Measurements from ENCODE around the gene CCDC30. TPM values are rescaled to one million over a fixed set of nuclear protein-coding genes. Genes with fewer than 3 reads are reported as not detected.
A peak's percentile ranks its signal among the peaks of the same experiment; 100 is the strongest.

Gene CCDC30
- total and polyA plus RNA-seq, 9 of the 15 experiments (the other 6 are each of a cell fraction or from before 2014, with no cell fraction given): 0.05 to 0.91 (median 0.24) TPM

- H3K9ac ChIP-seq (ENCODE audit: insufficient read depth in 1 of 2, low read depth in 2 of 2, low read length in 2 of 2): peak within 1 kb of the TSS; percentile 91 to 99
- peak within 1 kb of the TSS; percentile 99 for H3K4me2 ChIP-seq (ENCODE audit: insufficient read depth, low read length)
- no peaks in the 10 kb centered on the region for H3K27me3 ChIP-seq (ENCODE audit: control insufficient read depth in 2 of 2, insufficient read depth in 2 of 2, low read length in 2 of 2)
- H3K4me1 ChIP-seq (replicated peaks in 1 of 2; ENCODE audit: control insufficient read depth in 2 of 2, insufficient read depth in 2 of 2, low read length in 2 of 2): peaks cover 0 to 16% of the 10 kb centered on the region in 2 experiments
- TSS peak; percentile 71 for BruUV-seq (replicated peaks)
- no peaks in the 10 kb centered on the region for H3K9me1 ChIP-seq (ENCODE audit: control insufficient read depth, insufficient read depth, low read length)
- ATAC-seq: peak; percentile 99
- peak; percentile 93 for FAIRE-seq
- no peaks in the 10 kb centered on the region for H3K9me3 ChIP-seq (replicated peaks; ENCODE audit: control insufficient read depth, insufficient read depth, low read depth, low read length)
- intact Hi-C loops (cut with micrococcal nuclease) (loop anchor here (1.0 kb wide), 1 partner anchor 24 kb away; the partner anchor contains the start of gene YBX1), in situ Hi-C loops (cut with MboI) (no loop called here)
- peak within 1 kb of the TSS; percentile 58 for H3K4me3 ChIP-seq
- peaks cover 40% of the 10 kb centered on the region for H3K36me3 ChIP-seq (ENCODE audit: control insufficient read depth, insufficient read depth, low read length)
- WGBS (ENCODE audit: insufficient coverage, low coverage, missing lambda C conversion rate): 2% methylated on average over 53 of the region's 53 CpGs
- peak; percentile 95 to 98 (median 96) for DNase-seq (ENCODE audit: extremely low read depth in 1 of 4, low spot score in 3 of 4)
- CTCF ChIA-PET (ENCODE audit: low intra/inter-chr PET ratio): interaction anchor here (0.5 kb wide), 1 partner anchor 38 kb away, joined by 7 read pairs; no protein-coding TSS in a partner anchor
- POLR2A ChIA-PET: interaction anchor here (0.5 to 2.7 kb wide), 18 partner anchors 8 to 1522 kb away, joined by 3 to 27 read pairs (median 3); partner anchors contain the start of gene YBX1
- peak within 1 kb of the TSS; percentile 98 for H2AFZ ChIP-seq (ENCODE audit: low read depth, low read length)
- H3K27ac ChIP-seq (ENCODE audit: extremely low read depth, low read depth, low read length): peak within 1 kb of the TSS; percentile 86
- no peaks in the 10 kb centered on the region for H4K20me1 ChIP-seq (replicated peaks; ENCODE audit: control insufficient read depth, insufficient read depth, low read length)
- H3K79me2 ChIP-seq (ENCODE audit: control insufficient read depth, insufficient read depth, low read length): peaks cover 48% of the 10 kb centered on the region
- TF ChIP-seq ZNF232 (CRISPR knock-in tag; IDR thresholded peaks at IDR 0.05) (no peak; the same call in 1 of the 2 replicates), NFIX (CRISPR knock-in tag; IDR thresholded peaks at IDR 0.05; ENCODE audit: low read depth) (no peak), HDAC3 (IDR thresholded peaks at IDR 0.05; ENCODE audit: borderline replicate concordance, partially characterized antibody) (peak; percentile 58), ETS1 (conservative IDR thresholded peaks at IDR 0.05; ENCODE audit: control insufficient read depth, low read depth, low read length) (peak; percentile 71), HDAC6 (IDR thresholded peaks at IDR 0.05; ENCODE audit: low read depth, low read length) (0 out of 2 replicates have a peak, but pooled peaks have one; percentile 73), YY1 (IDR thresholded peaks at IDR 0.05; ENCODE audit: borderline replicate concordance in 1 of 3, control insufficient read depth in 1 of 3, extremely low read depth in 1 of 3, insufficient read depth in 3 of 3, insufficient read length in 1 of 3, insufficient replicate concordance in 2 of 3, low read depth in 1 of 3, low read length in 2 of 3) (peak; percentile 50 to 94 (median 88)), ZNF347 (CRISPR knock-in tag; IDR thresholded peaks at IDR 0.05; ENCODE audit: low read depth) (no peak), POLR2H (tag; IDR thresholded peaks at IDR 0.05; ENCODE audit: low read depth) (peak; percentile 79), HINFP (tag; conservative IDR thresholded peaks at IDR 0.05; ENCODE audit: low read depth) (no peak; the same call in 1 of the 2 replicates), MAFK (IDR thresholded peaks at IDR 0.05; ENCODE audit: low read length) (0 out of 2 replicates have a peak, but pooled peaks have one; percentile 1), ZNF695 (CRISPR knock-in tag; IDR thresholded peaks at IDR 0.05) (0 out of 2 replicates have a peak, but pooled peaks have one; percentile 43), E2F4 (CRISPR knock-in tag; IDR thresholded peaks at IDR 0.05; ENCODE audit: low read depth) (peak; percentile 91), SUPT5H (IDR thresholded peaks at IDR 0.05) (peak; percentile 94), ATF7 (IDR thresholded peaks at IDR 0.05) (peak; percentile 87), PHF20 (IDR thresholded peaks at IDR 0.05; ENCODE audit: partially characterized antibody) (peak; percentile 95), OTX1 (CRISPR knock-in tag; IDR thresholded peaks at IDR 0.05) (peak; percentile 71; the same call in 1 of the 2 replicates)
Measured at GRCh38 chr1:42657981-42658876, 195.1 kb downstream of the CCDC30 start, which contains the start of gene PPIH. Gene PPIH, plus strand, starts transcription at chr1:42658423. Its CDS starts 24 bp downstream, at chr1:42658447.
